GM18867 (cell line): ENCODE results near the gene ARHGAP26.

Experiments
- ATAC-seq: cut with Tn5 transposase; IDR thresholded peaks from one replicate; pipeline ENCODE4 v1.9.1; 2021; ENCODE audit warnings: mild to moderate bottlenecking, moderate library complexity; ENCODE audit not compliant: unreplicated experiment

ARHGAP26 gene

GRCh38 chr5:143208781-143209510, 438.8 kb downstream of the ARHGAP26 start:
- ATAC-seq, result no peak

DNA sequence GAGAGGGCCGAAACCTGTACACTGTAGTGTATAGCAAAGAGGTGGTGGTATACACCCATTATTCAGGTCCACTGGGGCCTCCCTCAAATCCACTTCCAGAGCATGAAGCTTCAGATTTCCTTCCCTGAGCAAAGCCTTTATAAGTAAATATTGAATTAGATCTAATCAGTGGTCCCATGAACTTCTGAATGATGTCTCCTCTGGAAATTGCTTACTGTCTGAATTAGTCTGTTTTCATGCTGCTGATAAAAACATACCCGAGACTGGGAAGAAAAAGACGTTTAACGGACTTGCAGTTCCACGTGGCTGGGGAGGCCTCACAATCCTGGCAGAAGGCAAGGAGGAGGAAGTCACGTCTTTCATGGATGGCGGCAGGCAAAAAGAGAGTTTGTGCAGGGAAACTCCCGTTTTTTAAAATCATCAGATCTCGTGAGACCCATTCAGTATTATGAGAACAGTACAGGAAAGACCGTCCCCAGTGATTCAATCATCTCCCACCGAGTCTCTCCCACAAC, 439.8 kb downstream of the ARHGAP26 start:
- ATAC-seq, result no peak

- ATAC-seq, result no peak
Observed at GRCh38 chr5:143210576-143210975, 440.4 kb downstream of the ARHGAP26 start.

DNA sequence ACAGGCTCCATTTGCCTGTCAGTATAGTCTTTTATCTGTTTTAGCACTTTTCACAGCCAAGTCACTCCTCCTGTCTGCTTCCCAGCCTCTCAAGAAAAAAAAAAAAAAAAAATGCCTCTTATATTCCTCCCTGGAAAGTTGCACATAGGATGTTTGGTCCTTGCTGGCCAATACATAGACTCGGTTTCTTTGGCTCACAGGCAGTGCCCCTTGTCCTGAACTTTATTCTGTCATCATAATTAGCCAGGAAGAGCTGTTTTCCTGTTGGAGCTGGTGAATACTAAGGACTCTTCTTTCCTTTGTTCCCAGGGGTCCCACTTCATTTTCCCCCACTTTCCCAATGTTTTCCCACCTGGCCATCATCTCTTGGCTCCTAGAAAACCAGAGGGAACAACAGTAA, 442.1 kb downstream of the ARHGAP26 start:
- no peak for ATAC-seq

DNA sequence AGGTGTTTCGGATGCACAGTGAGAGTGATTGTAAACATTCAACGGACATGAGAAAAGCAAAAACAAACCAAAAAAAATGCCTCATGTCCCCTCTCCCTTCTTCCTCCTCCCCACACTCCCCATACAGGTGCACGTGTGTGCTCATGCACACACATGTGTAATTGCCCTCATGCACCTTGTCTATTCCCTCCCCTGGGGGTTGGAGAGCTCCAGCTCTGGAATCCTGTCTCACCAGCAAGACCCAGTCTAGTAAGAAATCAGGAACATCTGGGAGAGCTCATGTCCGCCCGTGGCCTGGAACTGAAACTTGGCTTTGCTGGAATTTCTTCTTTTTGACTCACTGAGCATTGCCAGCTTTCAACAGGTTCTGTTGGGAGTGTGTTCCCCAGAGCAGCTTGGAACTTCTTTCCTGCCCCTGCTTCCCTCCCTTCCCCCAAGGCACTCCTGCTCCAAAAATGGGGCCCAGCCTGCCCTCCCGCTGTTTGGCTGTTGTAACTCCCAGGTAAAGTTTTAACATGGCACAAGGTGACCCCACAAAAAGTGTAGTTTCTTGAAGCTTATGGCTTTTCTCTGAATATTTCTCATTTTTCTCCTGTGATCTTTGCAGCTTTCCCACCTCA, 443.2 kb downstream of the ARHGAP26 start:
- no peak for ATAC-seq

DNA sequence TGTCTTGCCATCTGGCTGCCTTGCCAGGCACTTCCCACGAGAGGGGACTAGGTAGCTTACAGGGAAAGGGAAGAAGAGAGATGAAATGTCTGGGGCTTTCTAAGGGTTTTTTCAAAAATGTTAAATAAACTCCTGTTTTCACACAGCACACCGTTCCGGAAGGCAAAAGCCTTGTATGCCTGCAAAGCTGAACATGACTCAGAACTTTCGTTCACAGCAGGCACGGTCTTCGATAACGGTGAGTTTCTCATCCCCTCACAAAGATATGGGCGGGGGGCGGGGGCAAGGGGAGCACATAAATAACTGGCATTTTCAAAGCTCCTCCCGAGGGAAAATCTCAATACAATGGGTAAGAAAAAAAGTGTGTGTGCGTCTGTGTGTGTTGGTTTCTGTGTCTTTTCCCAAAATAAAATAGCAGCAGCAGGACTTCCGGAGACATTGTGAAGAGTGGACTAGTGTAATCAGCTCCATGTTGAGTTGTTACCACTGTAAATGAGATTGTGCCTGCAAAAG, 443.7 kb downstream of the ARHGAP26 start:
- peak; percentile 44 for ATAC-seq

GRCh38 chr5:143214458-143214857, 444.3 kb downstream of the ARHGAP26 start:
- no peak for ATAC-seq

DNA sequence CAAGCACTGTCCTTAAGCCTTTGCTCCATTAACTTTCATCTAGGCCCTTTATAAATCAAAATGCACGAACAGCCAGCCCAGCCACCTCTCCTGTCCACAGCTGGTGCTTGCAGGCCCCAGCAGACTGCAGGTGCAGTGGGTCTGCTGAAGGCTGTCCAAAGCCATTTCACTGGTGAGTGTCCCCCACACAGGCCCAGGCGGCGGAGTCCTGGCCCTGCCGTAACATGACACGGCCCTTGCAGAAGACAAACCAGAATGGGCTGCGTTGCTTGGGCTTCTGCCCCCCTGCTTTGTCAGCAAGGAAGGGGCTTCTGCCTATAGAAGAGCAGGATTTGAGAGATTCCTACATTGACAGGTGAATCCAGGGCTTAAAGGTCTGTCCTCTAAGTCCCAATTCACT, 444.7 kb downstream of the ARHGAP26 start:
- no peak for ATAC-seq

DNA sequence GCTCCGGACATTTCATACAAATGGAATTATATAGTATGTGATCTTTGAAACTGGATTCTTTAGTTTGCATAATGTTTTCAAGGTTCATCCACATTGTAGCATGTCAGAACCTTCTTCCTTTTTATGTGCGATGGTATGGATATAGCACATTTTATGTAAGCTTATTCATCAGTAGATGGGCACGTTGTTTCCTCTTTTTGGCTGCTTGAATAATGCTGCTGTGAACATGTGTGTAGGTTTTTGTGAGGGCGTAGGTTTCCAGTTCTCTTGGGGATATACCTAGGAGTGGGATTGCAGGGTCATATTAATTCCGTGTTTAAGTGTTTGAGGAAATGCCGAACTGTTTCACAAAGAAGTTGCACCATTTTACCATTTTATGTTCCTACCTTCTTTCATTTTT, 445.5 kb downstream of the ARHGAP26 start:
- ATAC-seq, result no peak

DNA sequence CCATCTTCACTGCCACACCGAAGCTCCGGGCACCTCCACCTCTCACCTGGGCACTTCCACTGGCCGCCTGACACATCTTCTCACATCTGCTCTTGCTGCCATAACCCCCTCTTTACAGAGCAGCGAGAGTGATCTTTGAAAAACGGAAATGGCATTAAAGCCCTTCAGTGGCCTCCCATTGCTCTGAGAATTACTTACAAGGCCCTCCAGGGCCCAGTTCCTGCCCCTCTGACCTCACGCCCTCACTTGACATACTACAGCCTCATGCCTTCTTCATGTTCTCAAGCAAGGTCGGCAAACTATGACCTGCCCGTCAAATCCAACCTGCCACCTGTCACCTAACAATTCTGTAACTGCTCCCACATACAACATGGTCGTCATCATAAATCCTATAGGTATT, 446.0 kb downstream of the ARHGAP26 start:
- ATAC-seq, result peak; percentile 45

DNA sequence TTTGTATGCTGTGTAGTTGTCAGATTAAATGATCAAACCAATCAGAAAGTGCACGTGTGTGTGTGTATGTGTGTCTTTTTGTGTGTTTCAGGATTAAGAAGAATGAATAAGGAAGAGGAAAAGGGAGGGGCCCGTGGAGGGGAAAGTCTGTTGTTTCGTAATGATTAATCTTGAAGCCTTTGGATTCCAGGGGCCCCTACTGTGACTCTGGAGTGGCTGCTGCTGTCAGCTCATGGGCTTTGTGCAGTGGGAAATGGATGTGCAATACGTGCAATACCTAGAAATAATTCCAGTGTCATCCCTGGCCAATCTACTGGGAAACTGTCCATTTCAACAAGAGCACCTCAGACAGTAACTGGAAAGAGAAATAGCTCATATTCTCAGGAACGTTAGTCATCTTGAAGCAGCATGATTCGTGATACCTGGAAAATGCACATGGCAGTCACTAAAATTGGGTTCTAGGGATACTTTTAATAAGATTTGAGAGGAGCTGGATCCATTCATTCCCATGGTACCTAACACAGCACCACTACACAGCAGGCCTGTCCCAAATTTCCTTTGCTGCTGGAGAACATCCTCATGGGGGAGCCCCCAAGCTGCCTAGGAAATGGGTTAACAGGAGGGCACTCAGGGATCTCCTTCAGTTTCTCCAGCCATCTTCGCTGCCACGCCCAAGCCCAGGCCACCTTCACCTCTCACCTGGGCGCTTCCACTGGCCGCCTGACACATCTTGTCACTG, 447.1 kb downstream of the ARHGAP26 start:
- ATAC-seq, result no peak

- peak; percentile 24 for ATAC-seq
Observed at GRCh38 chr5:143217804-143218160, 447.6 kb downstream of the ARHGAP26 start.

GRCh38 chr5:143218517-143219170, 448.5 kb downstream of the ARHGAP26 start:
- no peak for ATAC-seq

- ATAC-seq, result no peak
Observed at GRCh38 chr5:143219696-143220095, 449.5 kb downstream of the ARHGAP26 start.

DNA sequence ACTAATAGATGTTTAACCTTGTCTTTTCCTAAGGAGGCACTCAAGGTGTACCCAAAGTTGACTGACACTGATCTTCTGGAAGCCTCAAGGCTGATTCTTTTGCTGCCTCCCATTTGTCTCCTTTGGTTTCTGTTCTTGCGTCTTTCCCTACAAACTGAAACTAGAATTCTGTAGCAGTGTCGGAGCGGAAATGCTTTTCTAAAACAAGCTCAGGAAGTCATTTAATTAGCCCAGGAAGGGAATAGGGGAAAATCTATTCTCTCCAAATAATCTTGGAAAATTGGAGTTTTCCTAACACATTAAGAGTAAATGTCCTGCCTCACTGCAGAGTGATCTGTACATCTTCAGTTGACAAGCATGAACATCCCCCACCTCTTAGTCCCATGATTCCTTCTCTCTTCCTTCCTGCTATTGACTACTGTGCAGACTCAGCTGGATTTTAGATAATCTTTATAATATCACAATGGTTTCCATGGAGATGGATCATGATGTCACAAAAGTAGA, 450.6 kb downstream of the ARHGAP26 start:
- no peak for ATAC-seq

- peak; percentile 69 for ATAC-seq
Observed at GRCh38 chr5:143222287-143223231, 452.4 kb downstream of the ARHGAP26 start.

DNA sequence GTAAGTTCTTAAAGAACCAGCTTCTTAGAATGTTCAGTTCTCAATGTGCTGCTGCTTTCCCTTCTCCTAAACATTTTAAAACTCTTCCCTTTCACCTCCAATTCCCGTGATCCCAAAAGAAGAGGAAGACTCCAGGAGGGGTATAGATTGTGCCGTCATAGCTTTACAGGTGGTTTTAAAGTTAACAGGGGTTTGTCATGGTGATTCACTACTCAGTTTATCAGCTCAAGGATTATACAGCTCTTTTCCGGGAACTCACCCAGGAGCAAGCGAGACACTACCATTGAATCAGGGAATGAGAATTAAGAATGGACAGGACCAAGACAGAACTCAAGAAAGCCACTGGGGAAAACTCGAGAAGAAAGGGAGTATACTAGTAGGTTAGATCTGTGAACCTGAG, 454.5 kb downstream of the ARHGAP26 start:
- ATAC-seq, result no peak

GRCh38 chr5:143225511-143225910, 455.3 kb downstream of the ARHGAP26 start:
- no peak for ATAC-seq

- no peak for ATAC-seq
Observed at GRCh38 chr5:143226361-143226760, 456.2 kb downstream of the ARHGAP26 start.

- no peak for ATAC-seq
Observed at GRCh38 chr5:143226872-143227271, 456.7 kb downstream of the ARHGAP26 start.
